ENCODE measurements around the gene DSP.

The DSP gene

GRCh38 chr6:7532821-7533220 is 8.7 kb upstream of the DSP start:
- no peak for DNase-seq (ENCODE audit: low read depth in 2 of 2)
- no peak for TF ChIP-seq CTCF (IDR thresholded peaks at IDR 0.05; ENCODE audit: low read depth, low read length)
- no peak overlapping the region for H3K4me3 ChIP-seq (replicated peaks in 1 of 2; ENCODE audit: low read depth in 2 of 2, low read length in 2 of 2)

GRCh38 chr6:7534192-7534591 is 7.3 kb upstream of the DSP start:
- no peak overlapping the region for H3K4me3 ChIP-seq (replicated peaks in 1 of 2; ENCODE audit: low read depth in 2 of 2, low read length in 2 of 2)
- no peak for DNase-seq (ENCODE audit: low read depth in 2 of 2)
- TF ChIP-seq CTCF (IDR thresholded peaks at IDR 0.05; ENCODE audit: low read depth, low read length) = no peak

GRCh38 chr6:7535498-7535897 is 6.0 kb upstream of the DSP start:
- no peak for TF ChIP-seq CTCF (IDR thresholded peaks at IDR 0.05; ENCODE audit: low read depth, low read length)
- no peak overlapping the region for H3K4me3 ChIP-seq (replicated peaks in 1 of 2; ENCODE audit: low read depth in 2 of 2, low read length in 2 of 2)
- peak in 1 of 2 donors; percentile 71 for DNase-seq (ENCODE audit: low read depth in 2 of 2)

GRCh38 chr6:7537565-7538174 is 3.8 kb upstream of the DSP start:
- no peak overlapping the region for H3K4me3 ChIP-seq (replicated peaks in 1 of 2; ENCODE audit: low read depth in 2 of 2, low read length in 2 of 2)
- no peak for DNase-seq (ENCODE audit: low read depth in 2 of 2)
- TF ChIP-seq CTCF (IDR thresholded peaks at IDR 0.05; ENCODE audit: low read depth, low read length) = no peak

GRCh38 chr6:7538484-7538883 is 3.0 kb upstream of the DSP start:
- no peak for TF ChIP-seq CTCF (IDR thresholded peaks at IDR 0.05; ENCODE audit: low read depth, low read length)
- no peak overlapping the region for H3K4me3 ChIP-seq (replicated peaks in 1 of 2; ENCODE audit: low read depth in 2 of 2, low read length in 2 of 2)
- DNase-seq (ENCODE audit: low read depth in 2 of 2) = no peak

GRCh38 chr6:7540595-7540994 is 876 bp upstream of the DSP start:
- no peak overlapping the region for H3K4me3 ChIP-seq (replicated peaks in 1 of 2; ENCODE audit: low read depth in 2 of 2, low read length in 2 of 2)
- no peak for TF ChIP-seq CTCF (IDR thresholded peaks at IDR 0.05; ENCODE audit: low read depth, low read length)
- peak; percentile 5 to 41 for DNase-seq (ENCODE audit: low read depth in 2 of 2)

Data from cardiac fibroblast (primary cell).